Transverse colon (tissue), 4 donors: ENCODE measurements around the gene PCNX1. TPM values are rescaled to one million over a fixed set of nuclear protein-coding genes. Genes with fewer than 3 reads are reported as not detected.

ENCODE experiments used
- DNase-seq: peaks from one replicate; pipeline ENCODE4 v3.0.0-alpha.2; 2019
- H3K27ac ChIP-seq, 4 donors: fragments of 200-600 bp; sonication (generic); 2 replicates each; pipeline ENCODE4 v1.5.1; 2016 to 2018; ENCODE audit warnings: inconsistent platforms in 4 of 4
- H3K27me3 ChIP-seq: fragments of 200-600 bp; sonication (generic); 2 replicates; pipeline ENCODE4 v1.5.1; 2017; ENCODE audit warnings: inconsistent platforms
- H3K36me3 ChIP-seq, 4 donors: fragments of 200-600 bp; sonication (generic); 2 replicates each; pipeline ENCODE4 v1.5.1; 2017 to 2019; ENCODE audit warnings: inconsistent platforms in 4 of 4
- H3K4me1 ChIP-seq, 4 donors: fragments of 200-600 bp; sonication (generic); 2 replicates each; pipeline ENCODE4 v1.5.1; 2017 to 2020; ENCODE audit warnings: inconsistent platforms in 4 of 4
- H3K4me3 ChIP-seq, 4 donors: fragments of 200-600 bp; sonication (generic); 1 replicate in 1 of 4; 2 replicates in 3 of 4; pipeline versions ENCODE4 v1.5.1 to v1.6.1; 2017 to 2019; ENCODE audit warnings: inconsistent platforms in 4 of 4
- H3K9me3 ChIP-seq, 2 donors: fragments of 200-600 bp; sonication (generic); 2 replicates each; pipeline ENCODE4 v1.5.1; 2017 to 2019; ENCODE audit warnings: inconsistent platforms in 2 of 2
- EP300 ChIP-seq: sonication (generic); formaldehyde crosslinking; IDR thresholded peaks from one replicate; pipeline ENCODE4 v1.6.1; 2017; ENCODE audit warnings: antibody characterized with exemption, low read depth
- POLR2A ChIP-seq: fragments of 450-650 bp; IDR thresholded peaks from one replicate; pipeline ENCODE4 v1.6.1; 2016; ENCODE audit warnings: antibody characterized with exemption, mild to moderate bottlenecking, moderate library complexity
- POLR2AphosphoS5 ChIP-seq, 3 donors: sonication (generic); formaldehyde crosslinking; IDR thresholded peaks; one replicate each; pipeline ENCODE4 v1.6.1; 2016; ENCODE audit warnings: antibody characterized with exemption in 3 of 3
- WGBS, 2 donors: methylation state at CpG; one replicate each; pipeline ENCODE4 v1.1.5; 2018; ENCODE audit warnings: low coverage in 1 of 2; 5-methylcytosine and 5-hydroxymethylcytosine counted together
- in situ Hi-C, 4 donors: fragments of 200-750 bp; cut with MboI; loops; one replicate each; pipeline versions ENCODE4 v1.15.0 to v1.15.1; 2017; ENCODE audit warnings: low sequenced_read_pairs in 3 of 4, low pct_ligation_motif_present in 1 of 4, low pct_unique_long_range_greater_than_20kb in 1 of 4
- intact Hi-C: fragments of 100-400 bp; cut with DNase I; formaldehyde crosslinking; loops from one replicate; pipeline ENCODE4 v1.15.1; 2023; ENCODE audit warnings: low total_unique reads
- total RNA-seq, 4 donors: library from RNA; depleted of rRNA; stranded (reverse); fragments of >200 nt; gene quantifications; one replicate each; pipeline ENCODE4 v1.1.0, GENCODE V29; 2016
- TF ChIP-seq, protein P1 (sequence below), 5 experiments: fragments of 200-600 bp in 3 of 5; fragments of 450-650 bp in 2 of 5; sonication (generic) in 3 of 5; IDR thresholded peaks; 1 replicate in 2 of 5; 2 replicates in 3 of 5; pipeline ENCODE4 v1.5.1; 2016 to 2017; ENCODE audit warnings: antibody characterized with exemption in 5 of 5, inconsistent platforms in 3 of 5, mild to moderate bottlenecking in 2 of 5, moderate library complexity in 1 of 5

PCNX1 gene
- total RNA-seq, 4 donors from 2014 or later, result 15.0 to 64.6 (median 46.0) TPM

DNA sequence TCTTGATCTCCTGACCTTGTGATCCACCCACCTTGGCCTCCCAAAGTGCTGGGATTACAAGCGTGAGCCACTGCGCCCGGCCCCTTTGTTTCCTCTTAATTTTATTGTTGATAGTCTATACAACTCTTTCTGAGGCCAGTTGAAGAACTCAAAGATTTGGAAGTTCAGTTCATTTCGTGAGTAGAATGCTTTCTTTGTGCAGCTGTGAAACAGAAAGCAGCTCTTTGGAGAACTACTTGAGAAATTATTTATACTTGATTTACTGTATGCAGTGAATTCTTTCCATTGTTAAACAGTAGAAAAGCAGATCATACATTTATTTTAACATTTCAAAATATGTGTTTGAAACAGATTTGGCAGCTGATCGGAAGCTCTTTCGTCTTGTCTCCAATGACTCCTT, 69.3 kb downstream of the PCNX1 start:
- H3K27me3 ChIP-seq, result no peaks in the 10 kb centered on the region
- H3K36me3 ChIP-seq, result peaks cover 0 to 25% (median 6%) of the 10 kb centered on the region in 4 donors
- in situ Hi-C loops (loop anchor here in 1 of 4 donors (10.0 kb wide), 1 partner anchor 162 kb away; no protein-coding TSS in a partner anchor), intact Hi-C loops (loop anchor here (10.0 kb wide), 1 partner anchor 152 kb away; no protein-coding TSS in a partner anchor)
- no peak overlapping the region for H3K27ac ChIP-seq
- no peak for DNase-seq
- peaks cover 0 to 14% (median 0%) of the 10 kb centered on the region in 4 donors for H3K4me1 ChIP-seq
- H3K4me3 ChIP-seq, result no peak overlapping the region
- no peaks in the 10 kb centered on the region for H3K9me3 ChIP-seq
- no peak for TF ChIP-seq POLR2A
- no peak for TF ChIP-seq EP300
- WGBS, 2 donors, result 76 to 81% methylated on average over 5 to 6 of the region's 6 CpGs

DNA sequence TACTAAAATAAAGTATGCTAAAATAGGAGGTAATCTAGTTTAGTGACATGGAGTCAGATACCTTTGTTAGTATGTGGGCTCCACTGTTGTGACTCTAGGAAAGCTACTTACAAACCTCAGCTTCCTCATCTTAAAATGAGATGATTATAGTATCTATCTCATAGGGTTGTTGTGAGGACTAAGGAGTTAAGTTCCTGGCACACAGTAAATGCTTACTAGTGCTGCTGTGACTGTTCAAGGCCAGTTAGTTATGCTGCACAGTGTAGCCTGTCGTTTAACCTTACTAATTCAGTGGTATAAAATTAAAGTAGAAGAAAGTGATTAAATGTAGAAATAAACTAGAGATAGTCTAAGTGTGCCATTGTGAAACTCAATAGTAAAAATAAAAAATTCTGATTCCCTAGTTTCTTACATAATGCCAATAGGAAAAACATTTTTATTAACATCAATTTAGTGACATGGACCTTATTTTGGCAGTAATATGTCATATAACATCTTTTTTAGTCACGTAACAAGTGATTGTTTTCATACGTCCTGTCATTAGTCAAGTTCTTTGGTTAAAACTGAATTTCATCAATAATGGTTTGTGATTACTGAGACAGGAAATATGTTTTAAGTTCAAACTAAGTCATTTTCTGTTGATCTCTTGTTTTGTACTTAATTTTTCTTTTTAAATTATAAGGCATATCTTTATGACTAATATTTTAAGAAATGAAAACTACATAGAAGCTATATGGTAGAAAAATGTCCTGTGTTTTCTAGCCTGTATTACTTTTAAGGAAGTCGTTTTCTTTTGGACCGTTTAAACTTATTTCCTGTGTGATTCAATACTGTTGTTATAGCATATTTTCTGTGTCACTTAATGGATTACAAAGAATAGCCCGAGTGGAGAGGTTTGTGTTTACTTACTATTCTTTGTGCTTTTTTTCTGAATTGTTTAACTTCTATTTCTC, 74.0 kb downstream of the PCNX1 start:
- no peaks in the 10 kb centered on the region for H3K27me3 ChIP-seq
- TF ChIP-seq POLR2AphosphoS5 (IDR thresholded peaks at IDR 0.05) (no peak), POLR2A (no peak), EP300 (no peak)
- TF ChIP-seq, protein P1, sequence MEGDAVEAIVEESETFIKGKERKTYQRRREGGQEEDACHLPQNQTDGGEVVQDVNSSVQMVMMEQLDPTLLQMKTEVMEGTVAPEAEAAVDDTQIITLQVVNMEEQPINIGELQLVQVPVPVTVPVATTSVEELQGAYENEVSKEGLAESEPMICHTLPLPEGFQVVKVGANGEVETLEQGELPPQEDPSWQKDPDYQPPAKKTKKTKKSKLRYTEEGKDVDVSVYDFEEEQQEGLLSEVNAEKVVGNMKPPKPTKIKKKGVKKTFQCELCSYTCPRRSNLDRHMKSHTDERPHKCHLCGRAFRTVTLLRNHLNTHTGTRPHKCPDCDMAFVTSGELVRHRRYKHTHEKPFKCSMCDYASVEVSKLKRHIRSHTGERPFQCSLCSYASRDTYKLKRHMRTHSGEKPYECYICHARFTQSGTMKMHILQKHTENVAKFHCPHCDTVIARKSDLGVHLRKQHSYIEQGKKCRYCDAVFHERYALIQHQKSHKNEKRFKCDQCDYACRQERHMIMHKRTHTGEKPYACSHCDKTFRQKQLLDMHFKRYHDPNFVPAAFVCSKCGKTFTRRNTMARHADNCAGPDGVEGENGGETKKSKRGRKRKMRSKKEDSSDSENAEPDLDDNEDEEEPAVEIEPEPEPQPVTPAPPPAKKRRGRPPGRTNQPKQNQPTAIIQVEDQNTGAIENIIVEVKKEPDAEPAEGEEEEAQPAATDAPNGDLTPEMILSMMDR (IDR thresholded peaks at IDR 0.05), result no peak
- H3K36me3 ChIP-seq, result peaks cover 0 to 25% (median 6%) of the 10 kb centered on the region in 4 donors
- no peak for DNase-seq
- intact Hi-C loops (no loop called here), in situ Hi-C loops (no loop called here)
- peak overlapping the region in 1 of 4 donors; percentile 24 for H3K27ac ChIP-seq
- H3K9me3 ChIP-seq, result no peaks in the 10 kb centered on the region
- no peak overlapping the region for H3K4me3 ChIP-seq
- H3K4me1 ChIP-seq, result peaks cover 0 to 19% (median 0%) of the 10 kb centered on the region in 4 donors
- 45 to 47% methylated on average over 6 of the region's 6 CpGs for WGBS, 2 donors

DNA sequence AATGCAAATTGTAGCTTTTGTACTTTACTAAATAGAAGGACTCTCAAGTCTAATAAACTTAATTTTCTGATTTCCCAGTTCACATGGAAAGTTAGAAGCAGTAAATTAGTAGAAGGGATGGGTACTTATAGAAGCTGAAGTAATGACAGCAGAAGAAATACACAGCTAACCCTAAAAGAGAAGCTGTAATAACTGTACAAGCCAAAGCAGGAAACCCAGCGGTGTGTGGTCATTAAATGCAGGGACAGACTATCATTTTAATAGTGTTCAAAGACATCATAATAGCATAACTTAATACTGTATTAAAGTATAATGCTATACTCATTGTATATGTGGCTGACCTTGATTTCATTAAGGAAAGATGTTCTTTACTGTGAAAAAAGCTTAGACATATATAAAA, 74.9 kb downstream of the PCNX1 start:
- 58 to 73% methylated on average over 1 of the region's 1 CpG for WGBS, 2 donors
- no peaks in the 10 kb centered on the region for H3K27me3 ChIP-seq
- H3K27ac ChIP-seq, result peak overlapping the region in 1 of 4 donors; percentile 24
- no peak for DNase-seq
- H3K4me1 ChIP-seq, result peaks cover 0 to 19% (median 0%) of the 10 kb centered on the region in 4 donors
- TF ChIP-seq, protein P1 (IDR thresholded peaks at IDR 0.05), result no peak
- TF ChIP-seq POLR2AphosphoS5 (IDR thresholded peaks at IDR 0.05) (no peak), EP300 (no peak), POLR2A (no peak)
- peaks cover 0 to 17% (median 4%) of the 10 kb centered on the region in 4 donors for H3K36me3 ChIP-seq
- intact Hi-C loops (no loop called here), in situ Hi-C loops (no loop called here)
- H3K4me3 ChIP-seq, result no peak overlapping the region
- no peaks in the 10 kb centered on the region for H3K9me3 ChIP-seq

GRCh38 chr14:70987041-70987440, 79.8 kb downstream of the PCNX1 start:
- WGBS, 2 donors, result 86 to 90% methylated on average over 1 of the region's 1 CpG
- in situ Hi-C loops, result no loop called here
- Histone ChIP-seq H3K9me3 (no peaks in the 10 kb centered on the region), H3K4me1 (peaks cover 0 to under 1% (median 0%) of the 10 kb centered on the region in 4 donors), H3K27me3 (no peaks in the 10 kb centered on the region), H3K27ac (no peak overlapping the region), H3K4me3 (no peak overlapping the region), H3K36me3 (no peaks in the 10 kb centered on the region)
- intact Hi-C loops, result no loop called here
- TF ChIP-seq EP300, result no peak
- TF ChIP-seq, protein P1 (IDR thresholded peaks at IDR 0.05), result no peak
- DNase-seq, result no peak
